ENCODE measurements around the gene DDX5. TPM values are rescaled to one million over a fixed set of nuclear protein-coding genes. Genes with fewer than 3 reads are reported as not detected.

The DDX5 gene
- total RNA-seq, result 100 to 1,000 TPM; 183 to 521 (median 332) TPM
- 100 to 1,000 TPM; 254 to 382 TPM for polyA plus RNA-seq
- long read RNA-seq, donor 1, transcript DDX5-215 (12 exons, 3,558 nt), result minor isoform, 12 of 311 reads
- long read RNA-seq, donor 1, transcript DDX5-201 (13 exons, 2,554 nt), result major isoform, 258 of 311 reads
- long read RNA-seq, donor 1, partial matches to known transcripts, result 30 of 311 reads
- long read RNA-seq, donor 1, other reads (novel, unspliced or antisense), result 11 of 311 reads
- long read RNA-seq, donor 2, transcript DDX5-201 (13 exons, 2,554 nt), result major isoform, 1,195 of 1,377 reads
- long read RNA-seq, donor 2, transcript DDX5-215 (12 exons, 3,558 nt), result minor isoform, 18 of 1,377 reads
- long read RNA-seq, donor 2, partial matches to known transcripts, result 92 of 1,377 reads
- long read RNA-seq, donor 2, other reads (novel, unspliced or antisense), result 70 of 1,377 reads
- long read RNA-seq, donor 3, transcript DDX5-215 (12 exons, 3,558 nt), result minor isoform, 23 of 169 reads
- long read RNA-seq, donor 3, transcript DDX5-201 (13 exons, 2,554 nt), result major isoform, 113 of 169 reads
- long read RNA-seq, donor 3, partial matches to known transcripts, result 25 of 169 reads
- long read RNA-seq, donor 3, other reads (novel, unspliced or antisense), result 8 of 169 reads

- intact Hi-C loops (cut with DNase I), result loop anchor here in 2 of 10 donors (5.0 to 10.0 kb wide), 4 partner anchors 201 to 681 kb away; partner anchors contain the start of genes FTSJ3 (in 1 of the 2) and PSMC5 (in 1 of the 2)
- Histone ChIP-seq H3K36me3 (peaks cover 10 to 66% (median 62%) of the 10 kb centered on the region in 9 donors), H3K9me3 (no peaks in the 10 kb centered on the region), H3K27me3 (no peaks in the 10 kb centered on the region), H3K27ac (peak within 1 kb of the TSS; percentile 96 to 100 (median 99)), H3K4me3 (peak within 1 kb of the TSS; percentile 77 to 99 (median 88)), H3K4me1 (peaks cover 14 to 60% (median 56%) of the 10 kb centered on the region in 12 donors)
- ATAC-seq (peak; percentile 79 to 88 (median 83)), DNase-seq (peak; percentile 98 to 99 (median 98))
- 0% methylated on average over 18 to 31 of the region's 31 CpGs for WGBS, 4 donors
- peak in 1 of 2 donors; percentile 89 for TF ChIP-seq POLR2A (IDR thresholded peaks at IDR 0.05)
- TF ChIP-seq, protein P1, sequence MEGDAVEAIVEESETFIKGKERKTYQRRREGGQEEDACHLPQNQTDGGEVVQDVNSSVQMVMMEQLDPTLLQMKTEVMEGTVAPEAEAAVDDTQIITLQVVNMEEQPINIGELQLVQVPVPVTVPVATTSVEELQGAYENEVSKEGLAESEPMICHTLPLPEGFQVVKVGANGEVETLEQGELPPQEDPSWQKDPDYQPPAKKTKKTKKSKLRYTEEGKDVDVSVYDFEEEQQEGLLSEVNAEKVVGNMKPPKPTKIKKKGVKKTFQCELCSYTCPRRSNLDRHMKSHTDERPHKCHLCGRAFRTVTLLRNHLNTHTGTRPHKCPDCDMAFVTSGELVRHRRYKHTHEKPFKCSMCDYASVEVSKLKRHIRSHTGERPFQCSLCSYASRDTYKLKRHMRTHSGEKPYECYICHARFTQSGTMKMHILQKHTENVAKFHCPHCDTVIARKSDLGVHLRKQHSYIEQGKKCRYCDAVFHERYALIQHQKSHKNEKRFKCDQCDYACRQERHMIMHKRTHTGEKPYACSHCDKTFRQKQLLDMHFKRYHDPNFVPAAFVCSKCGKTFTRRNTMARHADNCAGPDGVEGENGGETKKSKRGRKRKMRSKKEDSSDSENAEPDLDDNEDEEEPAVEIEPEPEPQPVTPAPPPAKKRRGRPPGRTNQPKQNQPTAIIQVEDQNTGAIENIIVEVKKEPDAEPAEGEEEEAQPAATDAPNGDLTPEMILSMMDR (IDR thresholded peaks at IDR 0.05), result no peak
Observed at GRCh38 chr17:64506201-64506575, at the start of gene DDX5. Gene DDX5, minus strand, starts transcription at chr17:64506289. Its CDS starts 170 bp downstream, at chr17:64506119.

DNA sequence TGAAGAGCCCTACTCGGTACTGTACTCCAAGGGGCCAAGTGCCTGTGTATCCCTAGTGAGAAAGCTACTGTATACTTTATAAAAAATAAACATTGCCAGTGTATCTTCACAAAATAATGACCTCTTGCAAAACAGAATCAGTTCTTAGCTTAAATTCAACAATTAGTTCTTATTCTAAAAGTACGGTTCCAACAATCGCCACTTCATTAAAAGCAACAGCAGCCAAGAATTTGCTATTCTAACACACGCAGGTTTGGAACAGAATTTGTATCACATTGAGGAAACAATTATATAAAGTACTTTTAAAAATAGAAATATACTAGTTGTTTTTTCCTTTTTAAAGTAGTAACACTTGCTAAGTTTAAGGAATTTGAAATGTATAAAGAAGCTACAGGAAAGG is 49.2 kb upstream of the DDX5 start:
- Histone ChIP-seq H3K4me3 (no peak overlapping the region), H3K36me3 (peaks cover 0 to 100% (median 85%) of the 10 kb centered on the region in 9 donors), H3K4me1 (no peaks in the 10 kb centered on the region), H3K27me3 (no peaks in the 10 kb centered on the region), H3K27ac (no peak overlapping the region), H3K9me3 (no peaks in the 10 kb centered on the region)
- TF ChIP-seq, protein P1 (IDR thresholded peaks at IDR 0.05), result no peak
- TF ChIP-seq POLR2A (IDR thresholded peaks at IDR 0.05), result no peak
- intact Hi-C loops (cut with DNase I), result loop anchor here in 1 of 10 donors (10.0 kb wide), 1 partner anchor 90 kb away; no protein-coding TSS in a partner anchor
- ATAC-seq, result no peak
- WGBS, 4 donors, result 83 to 92% (median 89%) methylated on average over 4 of the region's 4 CpGs
- no peak for DNase-seq

DNA sequence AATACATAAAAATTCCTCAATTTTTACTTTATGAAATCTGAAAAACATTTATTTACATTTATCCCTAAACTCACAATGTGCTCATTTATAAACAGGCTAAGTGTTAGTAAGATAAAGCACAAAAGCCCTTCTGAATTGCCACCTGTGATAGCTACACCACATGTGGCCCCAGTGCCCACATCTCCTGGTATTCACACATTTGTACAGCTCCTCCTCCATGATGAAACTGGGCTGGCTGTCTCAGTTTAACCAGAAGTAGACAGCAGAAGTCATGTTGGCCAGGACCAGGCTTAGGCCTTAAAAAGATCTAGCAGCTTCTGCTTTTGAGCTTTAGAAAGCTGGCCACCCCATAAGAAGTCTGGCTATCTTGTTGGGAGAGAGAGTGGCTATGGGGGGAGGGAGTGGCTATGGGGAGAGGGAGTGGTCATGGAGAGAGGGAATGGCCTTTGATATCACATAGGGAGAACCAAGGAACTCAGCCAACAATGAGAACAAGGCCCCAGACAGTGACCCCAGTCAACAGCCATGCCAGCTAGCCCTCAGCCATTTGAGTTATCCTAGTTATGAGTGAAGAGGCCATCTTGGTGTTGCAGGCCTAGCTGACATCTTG is 48.0 kb upstream of the DDX5 start:
- intact Hi-C loops (cut with DNase I), result loop anchor here in 1 of 10 donors (10.0 kb wide), 1 partner anchor 91 kb away; no protein-coding TSS in a partner anchor
- peaks cover 0 to 100% (median 85%) of the 10 kb centered on the region in 9 donors for H3K36me3 ChIP-seq
- ATAC-seq, result no peak

More for the DNA sequence above, 48.0 kb upstream of the DDX5 start:
- no peaks in the 10 kb centered on the region for H3K9me3 ChIP-seq
- no peak overlapping the region for H3K4me3 ChIP-seq
- no peak for DNase-seq
- TF ChIP-seq POLR2A (IDR thresholded peaks at IDR 0.05), result no peak
- TF ChIP-seq, protein P1 (IDR thresholded peaks at IDR 0.05), result no peak
- no peaks in the 10 kb centered on the region for H3K4me1 ChIP-seq
- H3K27ac ChIP-seq, result no peak overlapping the region
- H3K27me3 ChIP-seq, result no peaks in the 10 kb centered on the region

Data from heart left ventricle (tissue), 16 donors.